OCI-LY1 (cell line): ENCODE data around the gene RXFP4.

ENCODE experiments used
- EZH2 ChIP-seq: fragments of 200-600 bp; sonication (generic), shearing (Covaris generic); IDR thresholded peaks from 2 replicates; pipeline ENCODE4 v1.8.0; 2017; ENCODE audit warnings: borderline replicate concordance, mixed run types, mild to moderate bottlenecking, antibody characterized with exemption, low read length, moderate library complexity, mixed read lengths
- TF ChIP-seq, protein P1 (sequence below): fragments of 200-600 bp; sonication (generic), shearing (Covaris generic); IDR thresholded peaks from 2 replicates; pipeline ENCODE4 v1.5.1; 2017; ENCODE audit warnings: mild to moderate bottlenecking, antibody characterized with exemption, low read length, moderate library complexity, mixed read lengths

DNA sequence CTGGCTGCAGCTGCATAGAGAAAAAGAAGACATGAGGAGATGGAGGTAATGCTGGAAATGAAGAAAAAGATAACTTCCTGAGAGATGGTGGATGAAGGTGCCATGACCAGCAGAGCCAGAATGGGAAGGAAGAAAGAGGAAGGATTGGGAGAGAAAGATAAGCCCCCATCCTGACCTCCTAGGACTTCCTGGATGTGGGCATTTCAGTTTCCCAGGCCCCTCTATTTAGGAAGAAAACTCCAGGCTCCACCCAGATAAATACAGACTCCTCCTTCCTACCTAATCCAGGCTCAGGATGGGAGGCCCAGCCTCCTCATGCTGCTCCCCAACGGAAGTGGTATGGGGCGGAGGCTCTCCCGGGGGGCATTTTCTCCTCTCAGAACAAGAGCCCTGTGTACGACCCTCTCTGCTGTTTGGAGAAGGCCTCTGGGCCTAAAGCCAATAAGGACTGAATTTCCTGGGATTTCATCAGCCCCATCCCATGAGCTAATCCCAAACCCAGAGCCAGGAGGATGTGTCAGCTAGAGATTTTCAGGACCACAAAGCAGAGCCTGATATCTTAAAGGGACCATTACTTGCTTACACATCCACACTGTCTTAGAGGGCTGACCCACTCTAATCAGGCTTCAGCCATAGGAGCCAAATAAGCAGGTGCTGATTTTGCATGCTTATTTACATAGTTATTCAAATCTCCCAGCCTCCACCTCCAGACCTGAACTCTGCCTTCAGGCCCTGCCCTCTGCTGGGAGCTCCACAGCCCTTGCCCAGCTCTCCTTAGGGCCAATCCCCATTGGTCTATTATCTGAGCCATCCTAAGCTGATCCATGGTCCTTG lies 42.0 kb downstream of the RXFP4 start:
- TF ChIP-seq, protein P1, sequence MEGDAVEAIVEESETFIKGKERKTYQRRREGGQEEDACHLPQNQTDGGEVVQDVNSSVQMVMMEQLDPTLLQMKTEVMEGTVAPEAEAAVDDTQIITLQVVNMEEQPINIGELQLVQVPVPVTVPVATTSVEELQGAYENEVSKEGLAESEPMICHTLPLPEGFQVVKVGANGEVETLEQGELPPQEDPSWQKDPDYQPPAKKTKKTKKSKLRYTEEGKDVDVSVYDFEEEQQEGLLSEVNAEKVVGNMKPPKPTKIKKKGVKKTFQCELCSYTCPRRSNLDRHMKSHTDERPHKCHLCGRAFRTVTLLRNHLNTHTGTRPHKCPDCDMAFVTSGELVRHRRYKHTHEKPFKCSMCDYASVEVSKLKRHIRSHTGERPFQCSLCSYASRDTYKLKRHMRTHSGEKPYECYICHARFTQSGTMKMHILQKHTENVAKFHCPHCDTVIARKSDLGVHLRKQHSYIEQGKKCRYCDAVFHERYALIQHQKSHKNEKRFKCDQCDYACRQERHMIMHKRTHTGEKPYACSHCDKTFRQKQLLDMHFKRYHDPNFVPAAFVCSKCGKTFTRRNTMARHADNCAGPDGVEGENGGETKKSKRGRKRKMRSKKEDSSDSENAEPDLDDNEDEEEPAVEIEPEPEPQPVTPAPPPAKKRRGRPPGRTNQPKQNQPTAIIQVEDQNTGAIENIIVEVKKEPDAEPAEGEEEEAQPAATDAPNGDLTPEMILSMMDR = peak; percentile 57; the same call in 1 of the 2 replicates
- TF ChIP-seq EZH2 = no peak
